Uterus (tissue), 4 donors: ENCODE results near the gene NRBP1. TPM values are rescaled to one million over a fixed set of nuclear protein-coding genes. Genes with fewer than 3 reads are reported as not detected.

ENCODE experiments used
- DNase-seq, 2 donors: peaks; one replicate each; pipeline ENCODE4 v3.0.0-alpha.2; 2019 to 2020
- H3K27ac ChIP-seq, 2 donors: fragments of 200-600 bp; sonication (generic); 1 replicate in 1 of 2; 2 replicates in 1 of 2; pipeline ENCODE4 v1.5.1; 2016 to 2018
- H3K27me3 ChIP-seq, 2 donors: fragments of 200-600 bp; sonication (generic); one replicate each; pipeline ENCODE4 v1.5.1; 2018 to 2019; ENCODE audit warnings: control low read depth in 1 of 2
- H3K36me3 ChIP-seq, 2 donors: fragments of 200-600 bp; sonication (generic); one replicate each; pipeline ENCODE4 v1.5.1; 2019; ENCODE audit warnings: control low read depth in 1 of 2
- H3K4me1 ChIP-seq, 2 donors: fragments of 200-600 bp; sonication (generic); one replicate each; pipeline ENCODE4 v1.5.1; 2018 to 2019; ENCODE audit warnings: control low read depth in 1 of 2
- H3K4me3 ChIP-seq, 2 donors: fragments of 200-600 bp; sonication (generic); 1 replicate in 1 of 2; 2 replicates in 1 of 2; pipeline ENCODE4 v1.5.1; 2018 to 2019; ENCODE audit warnings: mild to moderate bottlenecking in 1 of 2
- H3K9me3 ChIP-seq, 2 donors: fragments of 200-600 bp; sonication (generic); one replicate each; pipeline ENCODE4 v1.5.1; 2019; ENCODE audit warnings: control low read depth in 1 of 2
- POLR2A ChIP-seq, 2 donors: fragments of 450-650 bp; IDR thresholded peaks; one replicate each; pipeline ENCODE4 v1.6.1; 2016; ENCODE audit warnings: antibody characterized with exemption in 2 of 2, mild to moderate bottlenecking in 1 of 2, moderate library complexity in 1 of 2
- intact Hi-C: fragments of 100-400 bp; cut with DNase I; formaldehyde crosslinking; loops from one replicate; pipeline ENCODE4 v1.15.1; 2023; ENCODE audit warnings: low total_unique reads
- total RNA-seq, 4 donors: library from RNA; depleted of rRNA in 3 of 4; stranded (reverse); fragments of >200 nt in 3 of 4; gene quantifications; one replicate each; pipeline versions ENCODE4 v1.1.0 to v1.2.4, GENCODE V29; 2014 to 2023
- TF ChIP-seq, protein P1 (sequence below), 4 experiments: fragments of 200-600 bp in 2 of 4; fragments of 450-650 bp in 2 of 4; sonication (generic) in 2 of 4; IDR thresholded peaks; one replicate each; pipeline ENCODE4 v1.5.1; 2016 to 2019; ENCODE audit warnings: antibody characterized with exemption in 4 of 4, mild to moderate bottlenecking in 2 of 4, moderate library complexity in 1 of 4
- donor health status: DM: yes; HTN: yes; CAD: no.

NRBP1 gene
- total RNA-seq, 4 donors from 2014 or later, result 57.6 to 148 (median 83.5) TPM

DNA sequence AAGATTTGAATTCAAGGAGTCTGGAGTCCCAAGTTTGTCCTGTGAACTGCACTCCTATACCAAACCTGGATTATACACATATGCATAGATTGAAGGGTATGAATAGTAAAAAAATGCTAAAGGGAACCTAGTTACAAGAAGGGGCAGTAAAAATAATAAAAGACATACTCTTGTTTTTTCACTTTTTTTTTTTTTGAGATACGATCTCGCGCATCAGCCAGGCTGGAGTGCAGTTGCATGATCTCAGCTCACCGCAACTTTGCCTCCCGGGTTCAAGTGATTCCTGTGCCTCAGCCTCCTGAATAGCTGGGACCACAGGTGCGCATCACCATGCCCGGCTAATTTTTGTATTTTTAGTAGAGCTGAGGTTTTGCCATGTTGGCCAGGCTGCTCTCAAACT lies 36.0 kb downstream of the NRBP1 start:
- Histone ChIP-seq H3K27ac (no peak overlapping the region), H3K4me1 (no peaks in the 10 kb centered on the region), H3K36me3 (no peaks in the 10 kb centered on the region), H3K4me3 (no peak overlapping the region), H3K9me3 (no peaks in the 10 kb centered on the region), H3K27me3 (no peaks in the 10 kb centered on the region)
- intact Hi-C loops, result no loop called here
- DNase-seq, result no peak
- no peak for TF ChIP-seq POLR2A (IDR thresholded peaks at IDR 0.05)
- TF ChIP-seq, protein P1, sequence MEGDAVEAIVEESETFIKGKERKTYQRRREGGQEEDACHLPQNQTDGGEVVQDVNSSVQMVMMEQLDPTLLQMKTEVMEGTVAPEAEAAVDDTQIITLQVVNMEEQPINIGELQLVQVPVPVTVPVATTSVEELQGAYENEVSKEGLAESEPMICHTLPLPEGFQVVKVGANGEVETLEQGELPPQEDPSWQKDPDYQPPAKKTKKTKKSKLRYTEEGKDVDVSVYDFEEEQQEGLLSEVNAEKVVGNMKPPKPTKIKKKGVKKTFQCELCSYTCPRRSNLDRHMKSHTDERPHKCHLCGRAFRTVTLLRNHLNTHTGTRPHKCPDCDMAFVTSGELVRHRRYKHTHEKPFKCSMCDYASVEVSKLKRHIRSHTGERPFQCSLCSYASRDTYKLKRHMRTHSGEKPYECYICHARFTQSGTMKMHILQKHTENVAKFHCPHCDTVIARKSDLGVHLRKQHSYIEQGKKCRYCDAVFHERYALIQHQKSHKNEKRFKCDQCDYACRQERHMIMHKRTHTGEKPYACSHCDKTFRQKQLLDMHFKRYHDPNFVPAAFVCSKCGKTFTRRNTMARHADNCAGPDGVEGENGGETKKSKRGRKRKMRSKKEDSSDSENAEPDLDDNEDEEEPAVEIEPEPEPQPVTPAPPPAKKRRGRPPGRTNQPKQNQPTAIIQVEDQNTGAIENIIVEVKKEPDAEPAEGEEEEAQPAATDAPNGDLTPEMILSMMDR (IDR thresholded peaks at IDR 0.05), result no peak

DNA sequence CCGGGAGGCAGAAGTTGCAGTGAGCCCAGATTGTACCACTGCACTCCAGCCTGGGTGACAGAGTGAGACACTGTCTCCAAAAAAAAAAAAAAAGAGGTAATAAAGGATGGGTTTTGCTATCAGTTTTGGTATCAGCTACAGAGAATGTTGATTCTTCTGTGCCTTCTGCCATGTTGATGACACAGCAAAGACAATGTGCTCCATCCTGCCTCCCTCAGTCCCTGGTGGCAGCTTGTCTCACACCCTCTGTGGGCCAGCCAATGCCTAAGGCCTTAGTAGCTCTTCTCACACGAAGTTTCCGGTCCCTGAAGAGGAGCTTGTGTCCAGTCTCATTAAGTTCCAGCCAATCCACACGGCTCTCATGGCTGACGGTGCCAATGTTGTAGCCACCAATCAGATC lies 43.5 kb downstream of the NRBP1 start:
- Histone ChIP-seq H3K4me1 (no peaks in the 10 kb centered on the region), H3K27me3 (no peaks in the 10 kb centered on the region), H3K36me3 (no peaks in the 10 kb centered on the region), H3K9me3 (no peaks in the 10 kb centered on the region), H3K4me3 (no peak overlapping the region), H3K27ac (no peak overlapping the region)
- TF ChIP-seq POLR2A (IDR thresholded peaks at IDR 0.05), result no peak
- TF ChIP-seq, protein P1 (IDR thresholded peaks at IDR 0.05), result no peak
- DNase-seq, result no peak
- intact Hi-C loops, result no loop called here

DNA sequence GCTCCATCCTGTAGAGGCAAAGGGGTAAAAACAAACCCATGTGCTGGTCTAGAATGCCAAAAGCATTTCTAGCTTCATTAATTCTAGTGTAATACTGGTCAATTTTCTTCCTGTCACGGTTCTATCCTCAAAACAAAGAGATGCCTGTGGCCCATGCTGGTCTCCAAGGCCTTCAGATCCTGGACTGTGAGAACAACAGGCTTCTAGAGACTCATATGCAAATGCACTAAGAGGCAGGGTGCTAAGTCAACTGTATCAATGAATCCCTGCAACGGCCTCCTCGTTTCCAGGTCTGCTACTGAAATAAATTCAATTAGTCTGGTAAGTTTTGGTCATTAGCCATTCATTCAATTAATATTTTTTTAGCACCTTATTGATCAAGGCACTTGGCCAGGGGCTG lies 57.1 kb downstream of the NRBP1 start:
- intact Hi-C loops, result no loop called here
- H3K36me3 ChIP-seq, result no peaks in the 10 kb centered on the region

DNA sequence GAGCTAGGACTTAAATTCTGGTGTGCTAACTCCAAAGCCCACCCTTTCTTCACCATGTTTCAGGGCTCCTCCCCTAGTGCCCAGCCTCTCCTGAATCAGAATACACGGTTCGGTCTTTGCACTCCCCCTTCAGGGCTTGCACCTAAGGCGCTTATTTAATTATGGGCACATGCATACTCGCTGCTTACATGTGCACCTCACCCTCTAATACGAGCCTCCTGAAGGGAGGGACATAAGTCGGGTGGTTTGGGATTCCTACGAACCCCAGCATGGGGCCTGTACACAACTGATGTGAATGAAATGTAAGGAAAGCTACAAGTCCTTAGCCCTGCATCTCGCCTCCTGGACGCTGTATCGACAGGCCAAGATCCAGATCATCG lies 60.7 kb downstream of the NRBP1 start:
- Histone ChIP-seq H3K27me3 (no peaks in the 10 kb centered on the region), H3K36me3 (no peaks in the 10 kb centered on the region), H3K4me1 (peaks cover 0 to 5% of the 10 kb centered on the region in 2 donors), H3K9me3 (no peaks in the 10 kb centered on the region), H3K4me3 (peak overlapping the region; percentile 62 to 65), H3K27ac (peak overlapping the region; percentile 73 to 74)
- TF ChIP-seq, protein P1 (IDR thresholded peaks at IDR 0.05), result no peak
- TF ChIP-seq POLR2A (IDR thresholded peaks at IDR 0.05), result no peak
- DNase-seq, result no peak
- intact Hi-C loops, result no loop called here

More for the DNA sequence above, 57.1 kb downstream of the NRBP1 start:
- no peak overlapping the region for H3K4me3 ChIP-seq
- no peak for DNase-seq
- H3K27ac ChIP-seq, result no peak overlapping the region
- peaks cover 0 to 5% of the 10 kb centered on the region in 2 donors for H3K4me1 ChIP-seq
- no peaks in the 10 kb centered on the region for H3K9me3 ChIP-seq
- no peaks in the 10 kb centered on the region for H3K27me3 ChIP-seq
- TF ChIP-seq, protein P1 (IDR thresholded peaks at IDR 0.05), result no peak
- no peak for TF ChIP-seq POLR2A (IDR thresholded peaks at IDR 0.05)

DNA sequence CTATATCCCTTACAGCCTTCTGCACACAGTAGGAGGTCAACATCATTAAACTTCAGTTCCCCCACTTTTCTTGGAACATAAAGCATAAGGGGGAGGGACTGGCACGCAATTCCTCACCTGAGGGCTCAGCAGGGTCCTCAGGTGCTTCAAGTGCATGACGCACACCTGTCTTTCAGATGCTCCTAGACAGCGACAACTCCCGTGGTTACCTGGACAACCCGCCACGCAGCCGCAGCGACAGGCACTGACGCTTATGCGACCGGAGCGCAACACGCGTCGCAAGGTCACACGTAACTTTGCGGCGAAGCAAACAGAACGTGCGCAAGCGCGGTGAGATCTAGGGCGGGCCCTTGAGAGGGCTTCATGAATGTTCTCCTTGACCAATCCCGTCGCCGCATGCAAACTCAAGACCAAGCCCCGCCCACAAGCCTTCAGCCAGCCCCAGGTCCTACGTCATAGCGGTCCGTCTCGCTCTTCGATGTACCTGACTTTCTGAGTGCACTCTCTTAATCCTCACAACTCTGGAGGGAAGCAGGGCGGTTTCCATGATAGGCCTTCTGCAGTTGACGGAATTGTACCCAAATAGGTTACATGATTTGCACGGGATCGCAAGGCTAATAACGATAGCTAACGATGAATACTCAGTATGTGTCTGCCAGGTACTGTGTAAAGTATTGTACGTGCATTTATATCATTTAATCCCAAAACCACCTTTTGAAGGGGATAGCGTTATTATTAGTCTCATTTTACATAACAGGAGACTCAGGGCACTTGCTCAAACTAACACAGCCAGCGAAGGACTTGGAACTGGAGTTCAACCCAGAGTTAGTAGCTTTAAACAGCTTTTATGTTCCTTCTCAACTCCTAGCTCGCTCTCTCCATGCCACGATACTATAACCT lies 61.3 kb downstream of the NRBP1 start, which contains the start of gene IFT172:
Gene IFT172, minus strand, starts transcription at position 246 of the 900 bp plus-strand sequence. Its CDS starts 90 bp downstream, at position 156.
- Histone ChIP-seq H3K4me1 (peaks cover 0 to 5% of the 10 kb centered on the region in 2 donors), H3K27me3 (no peaks in the 10 kb centered on the region), H3K36me3 (no peaks in the 10 kb centered on the region), H3K4me3 (peak within 1 kb of the TSS; percentile 62 to 65), H3K9me3 (no peaks in the 10 kb centered on the region), H3K27ac (peak within 1 kb of the TSS; percentile 73 to 74)
- TF ChIP-seq POLR2A (IDR thresholded peaks at IDR 0.05), result peak in 1 of 2 donors; percentile 69
- TF ChIP-seq, protein P1 (IDR thresholded peaks at IDR 0.05), result no peak
- intact Hi-C loops, result no loop called here
- peak; percentile 97 to 99 for DNase-seq
